BJ (cell line): ENCODE data around the gene CNFN. TPM values are rescaled to one million over a fixed set of nuclear protein-coding genes. Genes with fewer than 3 reads are reported as not detected.

Source experiments
- CTCF ChIA-PET: fragments of 350-600 bp; formaldehyde crosslinking; extraction: SDS; loops from one replicate; lab custom pipeline; 2021; ENCODE audit warnings: antibody characterized with exemption, inconsistent platforms; lab: Yijun Ruan, JAX
- POLR2A ChIA-PET: fragments of 300-600 bp; sonication (Branson Sonifier 250); formaldehyde crosslinking; extraction: SDS; loops from one replicate; lab custom pipeline; 2021; ENCODE audit warnings: antibody characterized with exemption; lab: Charles Lee
- DNase-seq: peaks from one replicate; pipeline ENCODE4 v3.0.0-alpha.2; 2011; ENCODE audit warnings: low read depth
- H3K27me3 ChIP-seq: 2 replicates; pipeline ENCODE4 v1.6.0; 2011; ENCODE audit warnings: low read length; ENCODE audit not compliant: control insufficient read depth, insufficient read depth
- H3K36me3 ChIP-seq: 2 replicates; pipeline ENCODE4 v1.5.1; 2011; ENCODE audit warnings: low read length; ENCODE audit not compliant: control insufficient read depth, insufficient read depth
- H3K4me3 ChIP-seq: 2 replicates; pipeline ENCODE4 v1.5.1; 2011; ENCODE audit warnings: low read depth, mild to moderate bottlenecking, control low read depth, low read length
- CTCF ChIP-seq: IDR thresholded peaks from 2 replicates; pipeline ENCODE4 v1.5.1; 2011; ENCODE audit warnings: low read depth, mild to moderate bottlenecking, control low read depth, inconsistent platforms, low read length, moderate library complexity; ENCODE audit not compliant: insufficient read depth
- polyA minus RNA-seq: library from RNA; depleted of rRNA, polyadenylated mRNA; stranded (reverse); fragments of >200 nt; gene quantifications from 2 replicates; pipeline ENCODE4 v1.2.3, GENCODE V29; 2011; rRNA and poly(A)+ RNA removed
- polyA plus RNA-seq: library from polyadenylated mRNA; depleted of rRNA; stranded (reverse); fragments of >200 nt; gene quantifications from 2 replicates; pipeline ENCODE4 v1.2.3, GENCODE V29; 2011; rRNA removed

The CNFN gene
- polyA plus RNA-seq (0.38 and 0.78 TPM in 2 replicates), polyA minus RNA-seq (0.66 TPM in 1 of 2 replicates, not detected in the other)

- ChIA-PET POLR2A (no interaction called here), CTCF (interaction anchor here (0.8 kb wide), 1 partner anchor 10 kb away, joined by 3 read pairs; no protein-coding TSS in a partner anchor)
- H3K4me3 ChIP-seq = no peak within 1 kb of the TSS
- no peaks in the 10 kb centered on the region for H3K36me3 ChIP-seq
- no peak for DNase-seq
- peaks cover 17% of the 10 kb centered on the region for H3K27me3 ChIP-seq
- no peak for TF ChIP-seq CTCF
Observed at GRCh38 chr19:42389899-42390298, at the start of gene CNFN. TSS of gene CNFN (minus strand) at chr19:42390297. CDS start at chr19:42389037, 1,260 bp downstream.

- Histone ChIP-seq H3K4me3 (no peak overlapping the region), H3K27me3 (no peaks in the 10 kb centered on the region; the same call in none of the 2 replicates), H3K36me3 (no peaks in the 10 kb centered on the region)
- DNase-seq = peak; percentile 22
- ChIA-PET POLR2A (no interaction called here), CTCF (interaction anchor here (0.6 to 3.7 kb wide), 2 partner anchors 23 to 93 kb away, joined by 3 to 36 read pairs; partner anchors contain the start of gene CEACAM1)
- TF ChIP-seq CTCF = no peak
Observed at GRCh38 chr19:42436006-42436405, 45.9 kb upstream of the CNFN start.

DNA sequence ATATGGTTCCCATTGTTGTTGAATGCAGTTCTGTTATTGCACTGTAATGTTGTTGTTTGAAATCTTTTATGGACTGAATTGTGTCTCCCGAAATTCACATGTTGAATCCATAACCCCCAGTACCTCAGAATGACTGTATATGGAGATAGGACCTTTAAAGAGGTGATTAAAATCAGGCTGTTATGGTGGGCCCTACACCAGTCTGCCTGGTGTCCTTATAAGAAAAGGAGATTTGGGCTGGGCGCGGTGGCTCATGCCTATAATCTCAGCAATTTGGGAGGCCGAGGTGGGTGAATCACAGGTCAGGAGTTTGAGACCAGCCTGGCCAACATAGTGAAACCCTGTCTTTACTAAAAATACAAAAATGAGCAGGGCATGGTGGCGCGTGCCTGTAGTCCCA, 45.2 kb upstream of the CNFN start:
- CTCF ChIA-PET = interaction anchor here (0.6 to 3.2 kb wide), 6 partner anchors 15 to 251 kb away, joined by 3 to 9 read pairs (median 3); no protein-coding TSS in a partner anchor

DNA sequence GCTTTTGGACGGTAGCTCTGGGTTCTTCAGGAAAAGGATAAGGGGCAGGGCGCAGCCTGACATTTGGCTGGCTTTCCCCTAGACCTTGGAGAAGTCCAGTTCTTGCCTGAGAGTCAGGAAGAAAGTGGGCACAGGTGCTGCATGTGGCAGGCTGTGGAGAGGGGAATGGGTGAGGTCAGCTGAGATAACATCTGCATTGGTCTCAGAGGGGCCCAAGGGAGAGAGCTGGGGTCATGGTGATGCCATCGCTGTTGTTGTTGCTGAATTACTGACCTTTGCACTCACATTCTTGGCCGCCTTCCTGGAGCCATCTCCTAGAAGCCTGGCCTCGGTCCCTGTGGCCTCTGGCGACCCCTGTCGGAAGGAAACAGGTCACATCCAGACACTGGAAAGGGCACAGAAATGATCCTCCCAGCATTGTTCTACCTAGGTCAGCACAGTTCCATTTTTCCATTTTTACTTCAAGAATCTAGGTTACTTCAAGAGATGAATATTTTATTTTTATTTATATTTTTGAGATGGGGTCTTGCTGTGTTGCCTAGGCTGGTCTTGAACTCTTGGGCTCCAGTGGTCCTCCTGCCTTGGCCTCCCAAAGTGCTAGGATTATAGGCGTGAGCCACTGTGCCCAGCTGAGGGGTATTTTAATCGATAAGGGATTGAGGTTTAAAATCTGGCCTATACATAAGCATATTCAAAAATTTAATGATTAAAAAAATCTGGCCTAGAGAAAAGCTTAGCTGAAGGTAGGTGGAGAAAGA, 43.6 kb upstream of the CNFN start:
- peak; percentile 60 for TF ChIP-seq CTCF

More for the DNA sequence above, 45.2 kb upstream of the CNFN start:
- H3K4me3 ChIP-seq = no peak overlapping the region
- no peaks in the 10 kb centered on the region for H3K36me3 ChIP-seq
- DNase-seq = no peak
- H3K27me3 ChIP-seq = no peaks in the 10 kb centered on the region; the same call in 1 of the 2 replicates
- POLR2A ChIA-PET = interaction anchor here (0.6 kb wide), 1 partner anchor 146 kb away, joined by 4 read pairs; no protein-coding TSS in a partner anchor
- TF ChIP-seq CTCF = no peak

GRCh38 chr19:42431486-42431885, 41.4 kb upstream of the CNFN start:
- POLR2A ChIA-PET = no interaction called here
- H3K36me3 ChIP-seq = no peaks in the 10 kb centered on the region
- no peak for TF ChIP-seq CTCF
- CTCF ChIA-PET = interaction anchor here (0.9 to 2.0 kb wide), 5 partner anchors 9 to 97 kb away, joined by 3 to 5 read pairs (median 3); partner anchors contain the start of gene CEACAM1
- H3K27me3 ChIP-seq = no peaks in the 10 kb centered on the region; the same call in 1 of the 2 replicates
- no peak overlapping the region for H3K4me3 ChIP-seq
- DNase-seq = no peak

More for the DNA sequence above, 43.6 kb upstream of the CNFN start:
- POLR2A ChIA-PET = no interaction called here
- no peaks in the 10 kb centered on the region for H3K36me3 ChIP-seq
- H3K27me3 ChIP-seq = no peaks in the 10 kb centered on the region; the same call in 1 of the 2 replicates
- DNase-seq = no peak
- H3K4me3 ChIP-seq = no peak overlapping the region
- CTCF ChIA-PET = interaction anchor here (0.6 to 3.2 kb wide), 10 partner anchors 8 to 798 kb away, joined by 3 to 9 read pairs (median 4); partner anchors contain the start of gene CXCL17
